GDM1 (cell line): Measurements from ENCODE around the gene PSMB8.

Experiments used
- DNase-seq: peaks from one replicate; lab custom pipeline; 2025; lab: John Stamatoyannopoulos, UW

Gene PSMB8

DNA sequence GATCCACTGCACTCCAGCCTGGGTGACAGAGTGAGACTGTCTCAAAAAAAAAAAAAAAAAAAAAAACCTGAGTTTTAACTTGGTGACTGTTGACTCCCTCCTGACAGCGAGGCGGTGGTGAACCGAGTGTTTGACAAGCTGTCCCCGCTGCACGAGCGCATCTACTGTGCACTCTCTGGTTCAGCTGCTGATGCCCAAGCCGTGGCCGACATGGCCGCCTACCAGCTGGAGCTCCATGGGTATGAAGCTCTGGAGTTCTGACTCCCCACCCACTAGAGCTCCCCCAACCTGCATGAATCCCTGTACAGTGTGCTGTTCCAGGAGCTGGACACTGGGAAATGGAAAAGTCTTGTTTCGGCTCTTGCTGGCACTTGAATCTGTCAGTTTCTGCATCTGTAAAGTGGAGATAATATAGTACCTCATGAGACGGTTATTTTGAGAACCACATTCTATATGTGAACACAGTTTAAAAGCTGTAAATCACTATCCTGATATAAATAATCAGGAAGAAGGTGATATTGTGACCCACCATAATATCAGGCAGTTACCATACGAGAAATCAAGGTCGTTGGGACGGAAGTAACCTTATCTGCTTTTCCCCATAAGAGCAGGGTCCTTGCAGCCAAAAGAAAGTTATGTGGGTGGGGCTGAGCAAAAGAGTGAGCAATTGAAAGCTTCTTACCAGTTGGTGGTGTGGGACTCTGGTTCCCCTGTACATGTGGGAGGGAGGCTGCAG is 13.5 kb upstream of the PSMB8 start:
- no peak for DNase-seq

DNA sequence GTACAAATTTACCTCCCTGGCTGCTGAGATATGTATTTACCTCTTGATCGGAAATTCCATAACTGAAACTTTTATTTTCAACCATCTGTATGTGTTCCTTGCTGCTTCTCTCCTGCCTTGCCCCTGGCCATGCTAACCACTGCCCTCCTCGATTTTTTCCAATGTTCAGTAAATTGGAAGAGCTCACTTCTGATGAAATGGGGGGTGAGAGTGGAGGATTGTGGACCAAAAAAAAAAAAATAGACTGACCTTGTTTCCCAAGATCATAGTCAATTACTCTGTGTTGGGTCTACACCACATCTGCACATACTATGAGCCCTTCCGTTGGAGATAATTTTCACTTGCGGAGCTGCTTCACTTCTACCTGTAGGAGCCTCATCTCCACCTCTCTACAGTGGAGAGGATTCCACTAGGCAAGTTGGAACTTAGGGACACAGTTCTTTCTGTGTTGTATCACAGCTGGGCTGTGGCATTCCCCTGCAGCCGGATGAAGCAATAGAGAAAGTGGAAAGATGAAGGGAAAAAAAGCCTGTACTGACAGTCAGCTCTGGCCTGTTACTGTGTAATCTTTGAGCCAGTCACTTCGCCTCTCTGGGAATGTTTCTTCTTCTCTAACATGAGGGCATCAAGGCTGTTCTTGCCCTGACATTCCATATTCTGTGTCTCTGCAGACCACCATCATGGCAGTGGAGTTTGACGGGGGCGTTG is 11.8 kb upstream of the PSMB8 start:
- DNase-seq = no peak

- peak; percentile 33 for DNase-seq
Observed at GRCh38 chr6:32854376-32855178, 10.7 kb upstream of the PSMB8 start.

DNA sequence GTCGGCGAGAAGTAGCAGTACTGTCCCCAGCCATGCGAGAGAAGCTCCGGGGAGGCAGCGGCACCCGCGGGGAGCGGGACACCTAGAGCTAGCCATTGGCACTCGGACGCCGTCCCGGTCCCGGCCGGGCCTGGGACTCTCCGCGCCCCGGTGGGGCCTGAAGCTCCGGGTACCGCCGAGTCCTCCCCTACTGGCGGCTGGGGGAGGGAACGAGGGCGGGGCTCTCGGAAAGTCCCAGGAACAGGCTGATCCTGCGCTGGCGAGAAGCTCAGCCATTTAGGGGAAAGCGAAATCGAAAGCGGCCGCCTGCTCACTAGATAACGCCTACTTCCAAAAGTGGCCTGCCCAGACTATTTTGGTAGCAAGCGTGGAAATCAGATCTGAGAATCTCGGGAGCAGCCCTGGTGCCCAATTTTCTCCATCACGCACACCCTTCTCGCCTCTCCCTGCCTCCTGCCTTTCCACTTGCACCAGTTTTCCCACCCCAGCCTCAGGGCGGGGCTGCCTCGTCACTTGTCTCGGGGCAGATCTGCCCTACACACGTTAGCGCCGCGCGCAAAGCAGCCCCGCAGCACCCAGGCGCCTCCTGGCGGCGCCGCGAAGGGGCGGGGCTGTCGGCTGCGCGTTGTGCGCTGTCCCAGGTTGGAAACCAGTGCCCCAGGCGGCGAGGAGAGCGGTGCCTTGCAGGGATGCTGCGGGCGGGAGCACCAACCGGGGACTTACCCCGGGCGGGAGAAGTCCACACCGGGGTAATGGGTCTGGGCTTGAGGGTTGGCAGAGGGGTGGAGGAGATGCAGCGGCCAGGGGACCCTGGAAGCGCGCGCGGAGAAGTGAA is 9.9 kb upstream of the PSMB8 start, which contains the start of the genes PSMB9 and TAP1:
Gene PSMB9, plus strand, starts transcription at position 652 of the 835 bp plus-strand sequence. Its CDS starts 38 bp downstream, at position 690.
Gene TAP1, minus strand, starts transcription at position 164 of the 835 bp plus-strand sequence. Its CDS starts 68 bp downstream, at position 96.
- peak; percentile 91 for DNase-seq

- peak; percentile 40 for DNase-seq
Observed at GRCh38 chr6:32852844-32853540, 9.1 kb upstream of the PSMB8 start.

DNA sequence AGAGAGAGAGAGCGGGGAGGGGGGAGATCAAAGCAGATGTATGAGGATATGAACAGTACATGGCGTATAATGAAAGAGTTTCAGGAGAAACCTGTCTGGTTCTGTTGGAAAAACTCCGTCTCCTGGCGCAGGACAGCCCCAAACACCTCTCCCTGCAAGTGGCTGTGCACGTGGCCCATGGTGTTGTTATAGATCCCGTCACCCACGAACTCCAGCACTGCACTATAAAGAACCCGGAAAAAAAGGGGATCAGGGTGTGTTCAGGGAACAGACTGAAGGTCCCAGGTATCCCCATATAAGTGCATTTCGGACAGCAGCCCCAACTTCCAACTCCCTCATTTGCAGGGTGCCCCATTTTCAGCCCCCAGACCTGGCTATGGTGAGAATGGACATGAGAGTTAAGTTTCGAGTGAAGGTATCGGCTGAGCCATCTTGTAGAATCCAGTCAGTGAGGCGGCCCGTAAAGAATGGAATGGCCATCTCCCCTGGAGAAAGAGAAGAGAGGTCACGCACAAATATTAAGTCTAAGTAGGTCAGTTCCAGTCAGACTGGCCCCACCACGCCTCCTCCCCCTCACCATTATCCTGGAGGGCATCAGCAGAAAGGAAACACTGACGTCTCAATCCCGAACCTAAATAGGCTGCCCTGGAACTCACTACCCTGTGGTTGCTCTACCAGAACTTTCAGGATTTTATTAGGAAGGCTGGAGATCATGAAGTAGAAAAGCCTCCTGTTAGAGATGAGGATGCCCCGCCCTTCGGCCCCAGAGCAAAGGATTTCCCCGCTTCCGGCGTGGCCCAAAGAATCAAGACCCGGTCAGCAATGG is 8.4 kb upstream of the PSMB8 start:
- DNase-seq = no peak

DNA sequence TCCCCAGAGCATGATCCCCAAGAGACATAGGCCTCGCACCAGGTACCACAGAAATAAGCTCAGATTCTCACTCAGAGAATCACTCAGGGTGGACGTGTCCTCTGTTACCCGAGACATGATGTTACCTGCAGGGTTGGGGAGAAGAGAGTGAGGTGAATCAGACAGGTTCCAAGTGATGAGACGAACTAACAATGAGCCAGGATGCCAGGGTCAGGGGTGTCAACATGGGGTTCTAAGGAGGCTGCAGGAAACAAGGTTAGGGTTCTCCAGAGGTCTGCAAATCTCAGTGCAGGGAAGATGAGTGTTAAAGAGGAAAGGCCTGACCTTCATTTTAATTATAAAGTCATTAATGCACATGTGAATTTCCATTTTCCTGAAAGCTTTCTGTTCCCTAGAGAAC is 7.2 kb upstream of the PSMB8 start:
- DNase-seq = no peak

DNA sequence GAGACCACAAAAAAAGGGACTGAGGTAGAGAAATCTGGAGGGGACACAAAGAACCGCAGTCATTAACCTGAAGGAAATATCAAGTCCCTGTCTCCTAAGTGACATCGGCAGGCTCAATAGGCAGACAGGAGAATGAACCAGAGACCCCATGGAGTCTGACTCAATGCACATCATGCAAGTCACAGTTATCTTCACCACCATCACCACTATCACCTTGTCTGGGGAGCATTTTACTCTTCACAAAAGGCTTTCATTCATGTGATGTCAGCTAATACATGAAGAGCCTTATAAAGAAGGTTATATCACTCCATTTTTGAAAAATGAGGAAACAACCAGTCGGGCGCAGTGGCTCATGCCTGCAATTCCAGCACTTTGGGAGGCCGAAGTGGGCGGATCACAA is 5.3 kb upstream of the PSMB8 start:
- no peak for DNase-seq

- no peak for DNase-seq
Observed at GRCh38 chr6:32847795-32848194, 3.9 kb upstream of the PSMB8 start.

GRCh38 chr6:32847004-32847403 is 3.2 kb upstream of the PSMB8 start:
- DNase-seq = no peak

GRCh38 chr6:32845384-32845884 is 1.6 kb upstream of the PSMB8 start:
- peak; percentile 14 for DNase-seq

DNA sequence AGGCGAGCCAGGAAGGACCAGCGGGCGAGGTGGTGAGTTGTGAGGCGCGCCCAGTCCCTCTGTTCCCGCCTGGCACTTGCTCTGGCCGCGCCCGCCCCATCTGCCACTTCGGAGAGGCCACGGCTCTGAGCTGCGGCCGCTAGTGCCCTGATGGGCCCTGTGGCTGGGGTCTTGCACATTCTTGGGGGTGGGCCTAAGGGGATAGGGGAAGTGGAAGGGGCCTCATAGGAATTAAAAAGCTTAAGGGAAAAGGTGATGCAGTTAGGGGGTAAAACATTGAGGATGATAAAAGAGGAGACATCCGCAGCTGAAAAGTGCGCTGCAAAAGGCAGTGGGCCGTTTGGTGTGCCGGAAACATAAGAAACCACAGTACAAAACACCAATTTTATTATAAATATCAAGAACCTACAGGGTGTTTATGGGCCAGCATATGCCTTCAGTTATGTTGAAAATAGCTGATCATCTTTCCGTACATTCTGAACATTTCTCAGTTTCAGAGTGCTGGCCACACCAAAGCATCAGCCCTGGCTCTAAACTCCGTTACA is 1.1 kb upstream of the PSMB8 start:
- no peak for DNase-seq

DNA sequence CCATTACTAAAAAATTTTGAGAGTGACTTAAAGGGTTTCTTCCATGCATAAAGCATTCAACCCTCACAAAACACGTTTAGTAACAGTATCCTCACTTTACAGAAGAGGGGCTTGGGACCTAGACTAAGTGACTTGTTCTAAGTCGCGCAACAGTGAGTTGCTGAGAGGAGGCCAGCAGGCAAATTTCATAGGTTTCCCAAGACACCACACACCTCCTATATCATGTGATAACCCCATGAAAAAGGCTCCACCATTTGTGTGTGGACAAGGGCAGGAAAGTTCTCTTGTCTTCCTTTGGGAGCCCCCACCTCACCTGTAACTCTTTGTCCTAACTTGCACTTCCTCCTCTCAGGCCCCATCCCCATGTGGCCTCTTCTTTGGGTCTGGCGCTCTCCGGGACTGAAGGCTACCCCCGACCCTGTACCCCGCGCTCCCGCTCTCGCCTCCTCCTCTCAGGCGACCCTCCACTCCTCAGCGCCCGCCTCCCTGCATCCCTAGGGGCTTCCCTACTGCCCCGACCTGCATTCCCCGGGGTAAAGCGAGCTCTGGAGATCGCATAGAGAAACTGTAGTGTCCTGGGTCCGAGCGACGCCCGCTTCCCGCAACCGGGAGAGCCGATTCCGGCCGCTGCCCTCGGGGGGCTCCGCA is 392 bp downstream of the PSMB8 start:
- DNase-seq = no peak

- DNase-seq = no peak
Observed at GRCh38 chr6:32842690-32843089, 1.2 kb downstream of the PSMB8 start.

GRCh38 chr6:32842021-32842650 is 1.7 kb downstream of the PSMB8 start:
- DNase-seq = no peak

GRCh38 chr6:32840604-32841246 is 3.1 kb downstream of the PSMB8 start:
- no peak for DNase-seq

GRCh38 chr6:32839356-32839755 is 4.5 kb downstream of the PSMB8 start:
- no peak for DNase-seq
